Cerebellar cortex (tissue), 1 donor: ENCODE measurements around the gene CDC34.

Experiments
- DNase-seq: peaks from one replicate; pipeline ENCODE4 v3.0.0-alpha.2; 2015; ENCODE audit warnings: low spot score

CDC34 gene

DNA sequence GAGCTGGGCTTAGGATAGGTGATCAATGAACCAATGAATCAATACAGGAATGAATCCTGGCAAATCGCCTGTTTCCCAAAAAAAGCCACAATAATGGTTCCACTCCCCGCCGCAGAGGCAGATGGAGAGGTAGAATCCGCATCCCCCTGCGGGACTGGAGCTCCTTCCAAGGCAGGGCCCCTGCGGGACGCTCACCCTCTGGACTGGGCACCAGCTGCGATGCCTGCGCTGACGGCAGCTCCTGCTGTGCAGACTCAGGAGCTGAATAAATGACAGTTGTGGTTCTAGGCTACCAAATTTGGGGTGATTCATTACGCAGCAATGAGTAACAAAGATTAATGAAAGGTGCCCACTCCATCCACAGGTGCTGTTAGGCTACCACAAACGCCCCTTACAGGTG, 8.8 kb upstream of the CDC34 start:
- no peak for DNase-seq

DNA sequence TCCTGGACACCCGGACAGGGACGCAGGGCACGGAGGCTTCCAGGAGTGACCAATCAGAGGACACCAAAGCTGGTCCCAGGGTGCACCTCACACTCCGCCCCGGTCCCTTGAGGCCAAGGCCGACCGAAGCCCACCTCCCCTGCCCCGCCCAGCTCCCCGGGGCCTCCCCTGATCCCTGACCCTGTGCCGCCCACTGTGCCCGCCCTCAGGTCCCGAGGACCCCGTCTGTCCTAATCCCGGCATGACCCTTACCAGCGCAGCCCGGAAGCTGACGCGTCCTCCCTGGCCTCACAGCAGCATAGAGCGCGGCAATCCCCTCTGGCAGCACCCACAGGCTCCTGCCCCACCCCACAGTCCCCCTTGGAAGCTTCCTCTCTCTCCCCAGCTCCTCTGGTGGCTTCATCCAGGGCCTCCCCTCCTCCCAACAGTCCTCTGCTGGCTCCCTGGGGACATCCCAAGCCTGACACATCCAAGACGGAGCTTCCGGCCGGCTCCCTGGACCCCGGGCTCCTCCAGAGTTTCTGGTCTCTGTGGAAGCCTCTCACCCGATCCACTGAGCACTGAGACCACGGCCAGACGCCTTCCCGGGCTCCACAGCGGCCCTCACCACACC, 7.4 kb upstream of the CDC34 start:
- DNase-seq, result no peak

DNA sequence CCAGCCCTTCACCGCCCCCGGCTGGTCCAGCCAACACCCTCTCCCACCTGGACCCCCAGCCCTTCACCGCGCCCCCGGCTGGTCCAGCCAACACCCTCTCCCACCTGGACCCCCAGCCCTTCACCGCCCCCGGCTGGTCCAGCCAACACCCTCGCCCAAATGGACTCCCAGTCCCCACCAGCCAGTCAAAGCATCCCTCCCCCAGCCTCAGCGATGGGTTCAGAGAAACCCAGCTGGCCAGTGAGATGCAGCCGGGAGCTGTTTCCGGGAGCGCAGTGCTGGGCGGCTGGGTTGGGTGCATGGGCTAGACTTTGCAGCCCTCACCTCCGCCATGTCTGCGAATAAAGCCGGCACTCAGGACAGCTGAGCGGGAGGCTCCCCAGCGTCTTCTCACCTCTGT, 6.5 kb upstream of the CDC34 start:
- no peak for DNase-seq

DNA sequence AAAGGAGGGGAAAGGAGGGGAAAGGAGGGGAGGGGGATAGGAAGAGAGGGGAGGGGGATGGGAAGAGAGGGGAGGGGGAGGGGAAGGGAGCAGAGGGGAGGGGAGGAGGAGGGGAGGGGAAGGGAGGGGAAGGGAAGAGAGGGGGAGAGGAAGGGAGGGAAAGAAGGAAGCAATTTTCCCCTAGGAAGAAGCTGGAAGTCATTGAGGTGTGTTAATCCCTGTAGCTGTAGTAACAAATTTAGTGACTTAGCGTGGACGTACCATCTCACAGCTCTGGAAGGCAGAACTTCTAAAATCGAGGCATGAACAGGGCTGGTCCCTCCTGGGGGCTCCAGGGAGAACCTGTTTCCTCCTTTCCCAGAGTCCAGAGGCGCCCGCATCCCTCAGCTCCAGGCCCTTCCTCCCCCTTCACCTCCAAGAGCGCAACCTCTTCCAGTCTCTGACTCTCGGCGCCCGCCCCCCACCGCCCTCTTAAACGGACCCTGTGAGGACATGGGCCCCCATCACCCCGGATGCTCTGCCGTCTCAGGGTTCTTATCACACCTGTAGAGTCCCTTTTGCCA, 5.6 kb upstream of the CDC34 start:
- no peak for DNase-seq

DNA sequence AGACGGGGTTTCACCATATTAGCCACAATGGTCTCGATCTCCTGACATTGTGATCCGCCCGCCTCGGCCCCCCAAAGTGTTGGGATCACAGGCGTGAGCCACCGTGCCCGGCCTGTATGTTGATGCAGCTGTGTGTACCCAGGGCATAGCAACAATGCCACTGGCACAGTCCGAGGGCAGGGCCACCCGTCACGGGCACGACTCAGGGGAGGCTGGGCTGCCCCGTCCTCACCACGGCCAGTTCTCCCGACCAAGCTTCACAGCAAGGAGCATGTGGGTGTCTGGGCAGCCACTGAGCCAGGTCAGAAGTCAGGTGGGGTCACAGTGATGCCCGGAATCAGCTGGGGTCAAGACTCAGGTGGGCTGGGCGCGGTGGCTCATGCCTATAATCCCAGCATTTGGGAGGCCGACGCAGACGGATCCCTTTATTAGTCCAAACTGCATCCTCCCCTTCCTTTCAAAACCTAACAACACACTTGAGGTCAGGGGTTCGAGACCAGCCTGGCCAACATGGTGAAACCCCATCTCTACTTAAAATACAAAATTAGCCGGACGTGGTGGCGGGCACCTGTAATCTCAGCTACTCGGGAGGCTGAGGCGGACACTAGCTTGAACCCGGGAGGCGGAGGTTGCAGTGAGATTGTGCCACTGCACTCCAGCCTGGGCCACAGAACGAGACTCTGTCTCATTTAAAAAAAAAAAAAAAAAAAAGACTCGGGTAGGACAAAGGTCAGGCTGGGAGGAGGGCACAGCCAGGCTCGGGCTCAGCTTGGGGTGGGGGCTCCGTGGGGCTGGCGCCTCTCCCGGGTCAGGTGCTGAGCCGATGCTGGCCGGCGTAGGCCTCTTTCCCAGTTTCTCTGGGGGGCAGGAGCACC, 1.2 kb upstream of the CDC34 start:
- no peak for DNase-seq

DNA sequence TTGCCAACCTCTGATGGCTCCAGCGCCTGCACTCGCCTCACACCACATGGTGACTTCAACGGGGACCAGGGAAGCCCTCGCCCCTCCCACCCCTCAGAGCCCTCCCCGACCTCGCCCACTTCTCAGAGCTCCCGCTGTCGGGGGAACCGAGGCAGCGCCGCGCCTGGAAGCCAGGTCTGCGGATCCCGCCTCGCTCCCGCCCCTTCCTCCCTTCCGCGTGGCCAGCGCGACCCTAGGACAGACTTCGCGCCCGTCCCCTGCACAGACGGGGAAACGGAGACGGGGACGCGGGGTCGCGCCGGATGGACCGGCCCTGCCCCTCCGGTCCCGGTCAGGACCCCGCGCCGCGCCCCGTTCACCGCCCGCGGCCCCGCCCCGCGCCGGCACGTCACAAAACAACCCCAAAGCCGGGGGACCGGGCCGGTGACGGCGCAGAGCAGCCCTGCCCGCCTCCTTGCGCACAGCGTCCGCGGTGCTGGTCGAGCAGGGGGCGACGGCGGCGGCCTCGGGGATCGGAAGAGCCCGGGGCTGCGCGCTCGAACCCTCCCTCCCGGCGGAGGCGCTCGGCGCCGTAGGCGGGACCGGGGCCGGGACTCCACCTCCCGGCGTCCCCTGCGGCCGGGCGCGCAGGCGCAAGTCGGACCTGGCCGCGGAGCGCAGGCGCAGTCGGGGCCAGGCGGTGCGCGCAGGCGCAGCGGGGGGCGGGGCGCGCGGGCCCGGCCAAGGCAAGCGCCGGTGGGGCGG, 379 bp upstream of the CDC34 start:
- DNase-seq, result peak; percentile 73

DNA sequence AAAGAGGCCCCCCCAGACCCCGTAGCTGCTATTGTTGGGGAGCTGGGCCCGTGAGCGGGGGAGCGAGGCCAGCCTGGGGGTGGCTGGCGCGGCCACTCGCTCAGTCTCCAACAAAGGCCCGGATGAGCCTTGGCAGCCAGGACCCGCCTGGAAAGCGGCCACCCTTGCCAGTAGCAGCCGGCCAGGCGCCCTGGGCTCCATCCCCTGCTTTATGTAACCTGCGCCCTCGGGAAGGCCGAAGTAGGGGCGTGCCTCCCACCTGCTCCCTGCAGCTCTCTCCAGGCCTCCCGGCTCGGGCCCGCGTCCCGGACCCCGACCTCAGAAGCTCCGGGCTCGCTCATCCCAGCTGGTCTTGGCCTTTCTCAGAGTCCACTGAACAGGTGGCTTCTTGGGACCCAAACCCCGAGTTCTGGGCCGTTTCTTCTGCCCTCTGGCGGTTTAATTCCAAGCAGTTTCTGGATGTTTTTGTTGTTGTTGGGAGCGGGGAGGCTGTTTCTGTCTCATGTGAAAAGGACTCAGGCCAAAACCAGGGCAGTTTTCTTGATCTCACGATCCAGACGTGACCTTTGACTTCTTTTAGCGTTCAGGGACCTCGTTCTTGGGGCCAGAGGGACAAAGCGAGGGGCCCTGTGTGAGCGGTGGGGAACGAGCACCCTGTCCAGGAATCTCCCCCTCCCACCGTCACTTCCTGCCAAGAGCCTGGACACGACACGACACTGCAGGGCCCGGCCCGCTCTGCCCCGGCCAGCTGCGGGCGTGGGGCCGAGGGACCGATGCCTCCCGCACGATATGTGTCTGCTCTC, 1.2 kb downstream of the CDC34 start:
- DNase-seq, result peak; percentile 86

DNA sequence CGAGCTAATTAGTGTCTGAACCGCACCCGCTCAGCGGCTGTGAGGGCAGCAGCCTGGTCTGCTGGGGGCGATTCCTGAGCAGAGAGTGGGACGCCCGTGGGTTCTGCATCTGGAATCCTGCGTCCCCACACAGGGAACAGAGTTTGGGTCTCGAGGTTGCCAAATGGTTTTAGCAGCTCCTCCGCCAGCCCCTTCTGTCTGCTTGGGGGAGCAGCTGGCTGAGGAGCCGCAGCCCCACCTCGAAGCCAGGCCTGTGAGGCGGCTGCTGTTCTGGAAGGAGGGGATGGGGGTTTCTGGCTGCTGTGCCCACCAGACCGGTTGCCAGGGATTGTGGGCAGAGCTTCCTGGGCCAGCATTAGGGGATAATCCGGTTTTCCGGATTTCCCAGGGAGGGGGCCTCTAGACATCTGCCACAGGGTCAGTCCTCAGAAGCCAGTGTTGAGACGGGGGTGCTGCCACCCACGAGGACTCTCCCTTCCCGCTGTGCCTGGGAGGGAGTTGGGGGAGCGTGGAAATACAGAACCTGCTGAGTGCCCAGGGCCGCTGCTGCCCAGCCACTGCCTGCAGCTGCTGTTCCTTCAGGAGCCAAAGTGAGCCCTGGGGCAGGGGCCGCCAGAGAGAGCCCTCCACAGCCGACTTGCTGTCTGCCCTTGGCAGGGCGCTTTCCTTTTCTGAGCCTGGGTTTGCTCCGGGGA, 2.0 kb downstream of the CDC34 start:
- DNase-seq, result no peak

DNA sequence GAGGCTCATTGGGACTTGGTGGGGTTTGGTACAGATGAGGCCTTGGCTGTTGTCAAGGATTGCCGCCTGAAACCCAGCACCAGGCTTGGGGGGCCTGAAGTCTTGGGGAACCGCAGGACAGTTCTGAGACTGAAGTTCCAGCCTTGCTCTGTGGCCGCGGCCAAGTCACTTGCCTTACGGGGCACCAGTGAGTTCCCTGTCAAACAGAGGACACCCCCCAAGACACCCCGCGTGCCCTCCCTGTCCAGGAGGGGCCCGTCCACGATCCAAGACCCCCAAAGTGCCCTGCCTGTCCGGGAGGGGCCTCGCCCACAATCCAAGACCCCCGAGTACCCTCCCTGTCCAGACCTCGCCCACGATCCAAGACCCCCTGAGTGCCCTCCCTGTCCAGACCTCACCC, 2.5 kb downstream of the CDC34 start:
- DNase-seq, result no peak

DNA sequence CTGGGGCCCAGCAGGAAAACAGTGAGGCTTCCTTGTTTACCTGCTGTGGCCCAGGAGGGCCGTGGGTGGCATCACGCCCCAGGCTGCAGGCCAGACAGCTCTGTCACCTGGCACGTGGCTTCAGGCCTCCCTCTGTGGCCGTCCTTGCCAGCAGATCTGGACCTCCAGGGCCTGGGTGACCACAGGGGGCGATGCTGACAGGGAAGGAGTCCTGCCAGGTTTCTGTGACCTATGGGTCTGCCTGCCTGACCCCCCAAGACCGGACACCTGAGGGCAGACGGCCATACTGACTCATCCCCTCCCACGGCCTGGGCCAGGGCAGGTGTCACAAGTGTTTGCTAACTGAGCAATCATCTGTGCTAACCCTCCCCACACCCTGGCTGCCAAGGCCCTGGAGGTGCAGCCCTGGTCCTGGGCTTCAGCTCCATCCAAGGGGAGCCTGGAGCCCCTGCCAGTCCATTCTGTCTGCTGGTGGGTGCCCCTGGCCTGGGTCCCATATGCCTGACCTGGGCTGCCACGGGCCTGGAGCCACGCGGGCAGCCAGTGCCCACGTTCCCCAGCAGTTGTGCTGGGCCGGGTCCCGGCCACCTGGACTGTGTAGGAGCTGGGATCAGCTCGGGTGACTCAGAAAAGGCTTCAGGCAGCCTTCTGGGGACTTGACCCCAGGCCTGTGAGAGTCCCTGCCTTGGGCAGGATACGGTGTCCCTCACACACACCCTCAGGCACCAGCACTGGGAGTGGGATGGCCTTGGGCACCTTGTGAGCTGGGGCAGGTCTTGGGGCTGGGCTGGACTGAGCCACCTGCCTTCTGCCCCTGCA, 3.7 kb downstream of the CDC34 start:
- DNase-seq, result peak; percentile 46

DNA sequence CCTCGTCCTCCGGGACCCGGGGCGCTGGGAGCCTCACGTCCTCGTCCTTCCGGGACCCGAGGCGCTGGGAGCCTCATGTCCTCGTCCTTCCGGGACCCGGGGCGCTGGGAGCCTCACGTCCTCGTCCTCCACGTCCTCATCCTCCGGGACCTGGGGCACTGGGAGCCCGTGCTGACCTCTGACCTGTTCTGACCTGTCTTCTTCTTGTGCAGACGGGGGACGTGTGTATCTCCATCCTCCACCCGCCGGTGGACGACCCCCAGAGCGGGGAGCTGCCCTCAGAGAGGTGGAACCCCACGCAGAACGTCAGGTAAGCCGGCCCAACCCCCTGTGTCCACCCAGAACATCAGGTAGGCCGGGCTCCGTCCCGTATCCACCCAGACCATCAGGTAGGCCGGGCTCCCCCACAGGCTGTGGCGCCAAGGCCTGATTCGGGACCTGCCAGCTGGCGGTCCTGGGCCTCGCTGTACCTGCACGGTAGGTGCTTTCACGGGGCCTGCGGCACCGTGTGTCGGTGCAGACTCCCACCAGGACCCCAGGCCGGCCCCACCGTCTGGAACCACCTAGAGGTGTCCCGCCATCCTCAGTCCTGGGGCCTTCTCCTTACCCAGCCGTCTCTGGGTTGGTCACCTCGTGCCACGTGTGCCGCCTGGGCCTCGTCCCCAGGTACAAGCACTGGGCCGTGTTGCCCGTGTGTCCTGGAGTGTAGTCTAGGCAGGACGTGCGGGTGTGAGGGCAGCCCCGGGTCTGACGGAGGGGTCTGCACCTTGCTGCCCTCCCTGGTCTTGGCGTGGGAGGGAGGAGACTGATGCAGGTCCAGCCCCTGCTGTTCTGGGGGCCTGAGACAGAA, 4.7 kb downstream of the CDC34 start:
- DNase-seq, result no peak

DNA sequence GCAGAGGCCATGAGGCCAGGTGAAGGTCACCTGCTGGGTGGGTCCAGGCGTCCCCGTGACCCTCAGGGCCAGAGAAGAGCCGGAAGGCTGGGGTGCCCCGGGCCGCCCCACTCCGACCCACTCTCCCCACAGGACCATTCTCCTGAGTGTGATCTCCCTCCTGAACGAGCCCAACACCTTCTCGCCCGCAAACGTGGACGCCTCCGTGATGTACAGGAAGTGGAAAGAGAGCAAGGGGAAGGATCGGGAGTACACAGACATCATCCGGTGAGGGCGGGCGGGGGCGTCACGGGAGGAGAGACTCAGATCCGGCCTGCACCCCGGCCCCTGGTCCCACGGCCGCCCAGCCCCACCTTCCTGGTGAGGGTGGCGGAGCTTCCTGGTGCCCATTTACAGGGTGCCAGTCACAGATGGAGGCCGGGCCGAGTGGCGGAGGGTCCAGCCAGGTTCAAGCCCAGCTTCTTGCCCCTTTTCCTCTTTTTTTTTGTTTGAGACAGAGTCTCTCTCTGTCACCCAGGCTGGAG, 5.4 kb downstream of the CDC34 start:
- no peak for DNase-seq

DNA sequence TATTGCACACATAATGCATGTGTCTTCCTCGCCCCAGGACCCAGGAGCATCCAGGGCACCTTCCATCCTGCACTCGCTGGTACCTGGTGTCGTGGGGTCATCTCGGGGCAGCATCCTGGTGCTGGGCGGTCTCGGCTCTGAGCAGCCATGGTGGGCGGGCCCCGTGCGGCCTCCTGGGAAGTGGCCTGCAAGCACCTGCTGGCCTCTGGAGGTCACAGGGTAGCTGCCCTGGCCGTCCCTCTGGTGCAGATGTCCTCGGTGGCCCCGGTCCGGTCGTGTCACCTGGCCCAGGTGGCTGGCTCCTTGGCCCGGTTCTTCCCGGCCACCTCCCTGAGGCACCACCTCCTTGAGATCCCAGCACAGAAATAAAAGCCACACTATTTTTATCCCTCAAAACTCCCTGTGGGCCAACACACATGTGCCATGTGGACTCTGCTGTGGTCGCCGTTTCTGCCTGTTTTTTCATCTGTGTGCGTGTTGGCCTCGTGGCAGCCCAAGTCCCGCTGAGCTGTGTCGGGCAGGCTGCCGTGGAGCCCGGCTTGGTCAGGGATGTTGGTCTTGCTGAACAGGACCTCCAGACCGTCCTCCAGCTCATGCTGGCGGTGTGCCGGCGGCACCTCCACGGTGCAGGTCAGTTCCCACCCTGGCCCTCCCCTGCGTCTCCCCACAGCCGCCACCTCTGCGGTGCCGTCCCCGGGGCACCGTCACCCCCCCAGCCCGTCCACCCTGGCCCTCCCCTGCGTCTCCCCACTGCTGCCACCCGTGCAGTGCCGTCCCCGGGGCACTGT, 7.3 kb downstream of the CDC34 start:
- no peak for DNase-seq

DNA sequence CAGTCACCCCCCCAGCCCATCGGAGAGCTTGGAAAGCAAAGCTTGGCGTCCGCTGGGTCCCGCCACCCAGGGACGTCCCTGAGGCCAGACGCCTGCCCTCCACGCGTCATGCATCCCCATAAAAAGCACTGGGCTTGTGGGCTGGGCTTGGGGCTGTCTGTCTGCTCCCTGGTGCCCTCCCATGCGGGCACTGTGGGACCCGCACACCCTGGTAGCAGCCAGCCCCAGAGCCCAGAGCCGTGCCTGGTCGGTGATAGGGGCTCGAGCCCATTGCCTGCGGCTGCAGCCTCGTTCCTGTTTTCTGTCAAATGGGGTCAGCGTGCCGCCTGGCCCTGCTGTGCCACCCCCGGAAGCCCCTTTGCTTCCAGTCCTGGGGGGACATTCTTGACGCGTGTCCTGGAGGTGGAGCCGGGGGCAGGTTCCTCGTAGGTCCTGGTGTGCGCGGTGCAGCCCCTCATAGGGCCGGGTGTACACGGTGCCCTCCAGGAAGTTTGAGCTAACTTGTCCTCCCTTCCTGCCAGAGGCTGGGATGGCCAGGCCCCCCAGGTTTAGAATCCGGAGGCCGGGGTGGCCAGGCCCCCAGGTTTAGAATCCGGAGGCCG, 8.0 kb downstream of the CDC34 start:
- no peak for DNase-seq

DNA sequence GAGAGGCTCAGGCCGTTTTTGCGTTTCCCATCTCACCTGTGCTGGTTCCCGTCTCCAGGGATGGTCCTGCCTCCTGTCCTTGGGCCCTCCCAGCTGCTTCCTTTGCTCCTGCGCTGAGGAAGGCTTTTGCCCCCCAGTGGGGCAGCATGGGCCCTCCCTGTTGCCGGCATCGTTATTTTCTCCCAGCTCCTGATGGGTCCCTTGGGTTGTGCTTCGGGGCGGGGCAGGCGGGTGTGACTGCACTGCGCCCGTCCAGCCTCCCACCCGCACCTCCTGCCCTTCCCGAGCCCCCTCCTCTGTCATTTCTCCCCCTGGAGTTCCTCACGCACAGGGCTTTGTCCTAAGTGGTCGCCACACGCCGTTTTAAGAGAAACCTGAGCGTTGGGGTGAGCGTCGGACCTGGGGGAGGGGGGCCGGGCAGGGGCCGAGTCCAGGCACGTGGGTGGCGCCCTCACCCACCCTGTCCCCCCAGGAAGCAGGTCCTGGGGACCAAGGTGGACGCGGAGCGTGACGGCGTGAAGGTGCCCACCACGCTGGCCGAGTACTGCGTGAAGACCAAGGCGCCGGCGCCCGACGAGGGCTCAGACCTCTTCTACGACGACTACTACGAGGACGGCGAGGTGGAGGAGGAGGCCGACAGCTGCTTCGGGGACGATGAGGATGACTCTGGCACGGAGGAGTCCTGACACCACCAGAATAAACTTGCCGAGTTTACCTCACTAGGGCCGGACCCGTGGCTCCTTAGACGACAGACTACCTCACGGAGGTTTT, 9.5 kb downstream of the CDC34 start:
- DNase-seq, result no peak

DNA sequence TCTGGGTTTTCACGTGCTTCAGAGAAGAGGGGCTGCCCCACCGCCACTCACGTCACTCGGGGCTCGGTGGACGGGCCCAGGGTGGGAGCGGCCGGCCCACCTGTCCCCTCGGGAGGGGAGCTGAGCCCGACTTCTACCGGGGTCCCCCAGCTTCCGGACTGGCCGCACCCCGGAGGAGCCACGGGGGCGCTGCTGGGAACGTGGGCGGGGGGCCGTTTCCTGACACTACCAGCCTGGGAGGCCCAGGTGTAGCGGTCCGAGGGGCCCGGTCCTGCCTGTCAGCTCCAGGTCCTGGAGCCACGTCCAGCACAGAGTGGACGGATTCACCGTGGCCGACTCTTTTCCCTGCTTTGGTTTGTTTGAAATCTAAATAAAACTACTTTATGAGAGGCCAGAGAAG, 10.1 kb downstream of the CDC34 start:
- no peak for DNase-seq
